HEK293T (cell line): ENCODE data around the gene METAP1D.

Experiments
- CTCF ChIA-PET: fragments of 350-600 bp; formaldehyde crosslinking; extraction: SDS; loops from one replicate; lab custom pipeline; 2021; ENCODE audit warnings: antibody characterized with exemption, inconsistent platforms; lab: Yijun Ruan, JAX
- POLR2A ChIA-PET: fragments of 350-600 bp; formaldehyde crosslinking; extraction: SDS; loops from one replicate; lab custom pipeline; 2020; ENCODE audit warnings: antibody characterized with exemption, inconsistent platforms; lab: Yijun Ruan, JAX
- DNase-seq: peaks from one replicate; pipeline ENCODE4 v3.0.0; 2012; ENCODE audit warnings: mixed read lengths; ENCODE audit errors: extremely low spot score
- ARNT ChIP-seq: fragments of 450-650 bp; IDR thresholded peaks from 2 replicates; pipeline ENCODE4 v1.6.1; 2017; ENCODE audit warnings: mild to moderate bottlenecking
- BHLHE40 ChIP-seq: fragments of 450-650 bp; IDR thresholded peaks from 2 replicates; pipeline ENCODE4 v1.6.1; 2016; ENCODE audit warnings: mild to moderate bottlenecking, moderate library complexity, borderline replicate concordance
- CTBP1 ChIP-seq: fragments of 450-650 bp; IDR thresholded peaks from 2 replicates; pipeline ENCODE4 v1.6.1; 2016; ENCODE audit warnings: borderline replicate concordance
- ELF4 ChIP-seq: fragments of 450-650 bp; IDR thresholded peaks from 2 replicates; pipeline ENCODE4 v1.6.1; 2017; ENCODE audit warnings: antibody characterized with exemption
- FOXA1 ChIP-seq: fragments of 450-650 bp; IDR thresholded peaks from 2 replicates; pipeline ENCODE4 v1.6.1; 2016; ENCODE audit warnings: mild to moderate bottlenecking
- FOXK2 ChIP-seq: fragments of 450-650 bp; IDR thresholded peaks from 2 replicates; pipeline ENCODE4 v1.6.1; 2016; ENCODE audit warnings: mild to moderate bottlenecking
- FOXM1 ChIP-seq: fragments of 450-650 bp; IDR thresholded peaks from 2 replicates; pipeline ENCODE4 v1.6.1; 2017; ENCODE audit warnings: mild to moderate bottlenecking, borderline replicate concordance
- HDGF ChIP-seq: fragments of 450-650 bp; IDR thresholded peaks from 2 replicates; pipeline ENCODE4 v1.6.1; 2017; ENCODE audit warnings: antibody characterized with exemption, borderline replicate concordance
- L3MBTL2 ChIP-seq: fragments of 450-650 bp; conservative IDR thresholded peaks from 2 replicates; pipeline ENCODE4 v1.6.1; 2016; ENCODE audit warnings: mild to moderate bottlenecking
- LEF1 ChIP-seq: fragments of 450-650 bp; IDR thresholded peaks from 2 replicates; pipeline ENCODE4 v1.6.1; 2017; ENCODE audit warnings: mild to moderate bottlenecking, borderline replicate concordance
- NFRKB ChIP-seq: fragments of 450-650 bp; IDR thresholded peaks from 2 replicates; pipeline ENCODE4 v1.6.1; 2016; ENCODE audit warnings: mild to moderate bottlenecking, moderate library complexity
- SP1 ChIP-seq: fragments of 450-650 bp; IDR thresholded peaks from 2 replicates; pipeline ENCODE4 v1.6.1; 2017
- SUZ12 ChIP-seq: fragments of 450-650 bp; IDR thresholded peaks from 2 replicates; pipeline ENCODE4 v1.6.1; 2016; ENCODE audit warnings: mild to moderate bottlenecking
- TARDBP ChIP-seq: fragments of 450-650 bp; IDR thresholded peaks from 2 replicates; pipeline ENCODE4 v1.6.1; 2016
- ZNF384 ChIP-seq: fragments of 450-650 bp; IDR thresholded peaks from 2 replicates; pipeline ENCODE4 v1.6.1; 2016
- TF ChIP-seq, protein P1 (sequence below): fragments of 450-650 bp; IDR thresholded peaks from 2 replicates; pipeline ENCODE4 v1.6.1; 2016

METAP1D gene

DNA sequence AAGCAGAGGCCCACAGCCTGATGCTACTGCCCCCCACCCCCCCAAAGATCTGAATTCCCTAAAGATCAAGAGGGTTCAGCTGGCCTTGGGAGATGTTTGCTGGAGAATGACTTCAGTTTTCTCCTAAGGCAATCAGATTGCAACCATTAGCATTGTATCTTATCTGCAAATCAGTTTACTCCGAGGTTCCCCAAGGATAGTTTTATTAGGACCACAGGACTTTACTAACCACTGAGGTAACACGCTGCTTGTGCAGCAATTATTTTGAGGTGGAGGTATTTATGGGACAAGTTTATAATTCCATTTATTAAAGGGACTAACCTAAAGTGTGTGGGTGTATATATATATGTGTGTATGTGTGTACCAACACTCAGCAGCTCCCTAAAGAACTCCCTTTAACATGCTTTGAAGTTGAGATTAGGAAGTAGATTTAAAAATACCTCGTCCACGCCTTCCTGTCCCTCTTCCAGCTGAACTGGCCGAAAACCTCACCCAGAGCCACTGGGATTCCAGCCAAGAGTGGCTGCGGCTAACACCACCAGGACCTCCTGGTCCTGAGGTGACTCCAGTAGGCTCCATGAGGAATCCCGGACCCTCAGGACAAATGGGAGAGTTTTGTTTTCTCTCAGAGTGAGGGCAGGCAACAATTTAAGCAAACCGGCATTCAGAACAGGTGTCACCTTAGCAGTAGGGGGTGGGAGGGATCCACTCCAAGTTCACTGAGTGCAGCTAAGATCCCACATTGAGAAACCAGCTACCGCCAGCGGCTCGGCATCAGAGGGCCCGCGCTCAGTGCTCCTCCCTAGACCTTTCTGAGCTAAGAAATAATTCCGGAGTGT is 82.6 kb downstream of the METAP1D start:
- POLR2A ChIA-PET: interaction anchor here (1.0 to 7.8 kb wide), 4 partner anchors 15 to 44 kb away, joined by 3 to 135 read pairs (median 26); partner anchors contain the start of gene DLX2

GRCh38 chr2:172082944-172083627 is 83.3 kb downstream of the METAP1D start:
- POLR2A ChIA-PET: interaction anchor here (1.0 to 7.8 kb wide), 3 partner anchors 14 to 26 kb away, joined by 3 to 135 read pairs (median 49); partner anchors contain the start of gene DLX2
- no peak for DNase-seq
- CTCF ChIA-PET: no interaction called here

More for the DNA sequence above, 82.6 kb downstream of the METAP1D start:
- TF ChIP-seq CTBP1 (no peak), FOXA1 (no peak), FOXM1 (no peak), SP1 (no peak), LEF1 (no peak), SUZ12 (no peak), NFRKB (no peak), ELF4 (no peak), ZNF384 (no peak)
- TF ChIP-seq, protein P1, sequence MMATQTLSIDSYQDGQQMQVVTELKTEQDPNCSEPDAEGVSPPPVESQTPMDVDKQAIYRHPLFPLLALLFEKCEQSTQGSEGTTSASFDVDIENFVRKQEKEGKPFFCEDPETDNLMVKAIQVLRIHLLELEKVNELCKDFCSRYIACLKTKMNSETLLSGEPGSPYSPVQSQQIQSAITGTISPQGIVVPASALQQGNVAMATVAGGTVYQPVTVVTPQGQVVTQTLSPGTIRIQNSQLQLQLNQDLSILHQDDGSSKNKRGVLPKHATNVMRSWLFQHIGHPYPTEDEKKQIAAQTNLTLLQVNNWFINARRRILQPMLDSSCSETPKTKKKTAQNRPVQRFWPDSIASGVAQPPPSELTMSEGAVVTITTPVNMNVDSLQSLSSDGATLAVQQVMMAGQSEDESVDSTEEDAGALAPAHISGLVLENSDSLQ: no peak
- CTCF ChIA-PET: interaction anchor here (1.4 kb wide), 1 partner anchor 9 kb away, joined by 3 read pairs; no protein-coding TSS in a partner anchor
- DNase-seq: no peak

GRCh38 chr2:172083628-172084394 is 84.1 kb downstream of the METAP1D start:
- ChIA-PET POLR2A (interaction anchor here (3.4 to 7.8 kb wide), 2 partner anchors 14 to 18 kb away, joined by 49 to 135 read pairs; partner anchors contain the start of gene DLX2), CTCF (no interaction called here)
- DNase-seq: no peak
- TF ChIP-seq SUZ12: no peak
- TF ChIP-seq, protein P1: no peak
- no peak for TF ChIP-seq FOXK2
- no peak for TF ChIP-seq TARDBP
- TF ChIP-seq NFRKB: no peak
- TF ChIP-seq LEF1: no peak
- TF ChIP-seq HDGF: no peak
- no peak for TF ChIP-seq SP1

More at GRCh38 chr2:172082944-172083627, 83.3 kb downstream of the METAP1D start:
- TF ChIP-seq L3MBTL2 (no peak), FOXK2 (no peak), LEF1 (no peak), SP1 (no peak), FOXM1 (no peak), ELF4 (no peak), ARNT (no peak), HDGF (no peak), TARDBP (no peak), NFRKB (no peak), CTBP1 (no peak), BHLHE40 (no peak), ZNF384 (no peak), FOXA1 (no peak)
- TF ChIP-seq, protein P1: no peak

DNA sequence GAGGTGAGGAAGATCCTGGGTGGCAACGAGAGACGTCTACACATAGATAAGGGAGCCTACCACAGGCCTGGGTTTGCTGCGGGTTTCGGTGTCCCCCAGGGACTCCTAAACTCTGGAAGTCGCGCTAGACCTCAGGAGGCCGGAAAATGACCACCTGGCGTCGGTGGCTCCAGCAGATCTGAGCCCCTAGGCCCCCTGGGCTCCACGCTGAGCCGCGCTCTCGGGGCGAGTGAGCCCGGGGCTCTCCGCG is 84.6 kb downstream of the METAP1D start:
- ChIA-PET POLR2A (interaction anchor here (0.7 to 7.8 kb wide), 8 partner anchors 9 to 120 kb away, joined by 3 to 135 read pairs (median 4); partner anchors contain the start of gene DLX2), CTCF (interaction anchor here (0.6 to 1.4 kb wide), 2 partner anchors 11 to 176 kb away, joined by 3 to 6 read pairs; no protein-coding TSS in a partner anchor)
- TF ChIP-seq CTBP1 (peak; percentile 66; the same call in 1 of the 2 replicates), FOXM1 (peak; percentile 20; the same call in 1 of the 2 replicates), LEF1 (no peak)
- no peak for DNase-seq

DNA sequence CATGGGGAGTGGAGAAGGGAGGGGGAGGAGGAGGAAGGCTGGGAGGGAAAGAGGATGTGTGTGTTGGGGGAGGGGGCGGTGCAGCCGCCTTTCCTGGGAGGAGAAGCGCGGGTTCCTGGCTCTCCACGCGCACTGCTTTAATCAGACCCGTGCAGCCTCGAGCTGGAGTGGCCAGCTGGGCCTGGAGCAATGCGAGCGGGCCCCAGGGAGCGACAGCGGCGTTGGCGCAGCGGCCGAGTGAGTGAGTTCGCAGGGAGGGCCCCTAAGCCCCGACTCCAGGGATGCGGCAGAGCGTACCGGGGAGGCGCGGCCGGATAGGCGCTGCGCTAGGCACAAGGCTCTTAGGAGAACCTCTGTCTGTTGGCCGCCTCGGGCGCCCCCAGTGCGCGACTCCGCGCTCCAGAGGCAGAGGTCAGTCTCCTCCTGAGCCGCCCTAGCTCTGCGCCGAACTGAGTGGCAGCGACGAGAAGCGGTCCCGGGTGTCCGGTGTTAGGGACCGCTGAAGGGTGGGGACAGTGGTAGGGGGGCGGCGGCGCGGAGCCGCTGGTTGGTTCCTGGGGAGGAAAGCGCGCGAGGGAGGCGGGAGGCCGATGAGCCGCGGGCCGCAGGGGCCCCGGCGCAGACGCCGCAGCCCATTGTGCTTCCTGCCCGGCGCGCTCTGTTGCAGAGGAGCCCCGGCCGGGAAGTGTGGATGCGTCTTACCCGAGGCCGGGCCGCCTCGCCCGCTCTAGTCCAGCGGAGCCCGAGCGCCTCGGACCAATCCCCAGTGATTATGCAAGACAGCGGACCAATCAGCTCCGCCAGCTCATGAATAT is 85.1 kb downstream of the METAP1D start:
- TF ChIP-seq SUZ12 (no peak), FOXK2 (no peak), ZNF384 (no peak), CTBP1 (no peak), L3MBTL2 (peak; percentile 77), NFRKB (no peak), BHLHE40 (no peak)
- TF ChIP-seq, protein P1: no peak
- ChIA-PET POLR2A (interaction anchor here (0.6 to 7.8 kb wide), 22 partner anchors 9 to 191 kb away, joined by 3 to 135 read pairs (median 4); partner anchors contain the start of genes DLX2, HAT1 and SLC25A12), CTCF (interaction anchor here (0.6 to 1.4 kb wide), 3 partner anchors 10 to 176 kb away, joined by 3 to 6 read pairs (median 5); no protein-coding TSS in a partner anchor)
- peak; percentile 88 for DNase-seq
